Activated CD8-positive, alpha-beta memory T cell treated with anti-CD3 and anti-CD28 coated beads for 36 hours (primary cell): ENCODE results near the gene UIMC1. TPM values are rescaled to one million over a fixed set of nuclear protein-coding genes. Genes with fewer than 3 reads are reported as not detected.
"Not testable (repeated sequence)": the region's sequence is repeated elsewhere in the genome, so short reads cannot be mapped to it uniquely, and the experiment has no call there.

Experiments used
- CTCF ChIA-PET: fragments of 350-600 bp; sonication (Branson Sonifier 250); formaldehyde crosslinking; loops from one replicate; lab custom pipeline; 2021; ENCODE audit warnings: antibody characterized with exemption; lab: Charles Lee
- POLR2A ChIA-PET: fragments of 350-600 bp; sonication (Branson Sonifier 250); formaldehyde crosslinking; loops from one replicate; lab custom pipeline; 2021; ENCODE audit warnings: antibody characterized with exemption; lab: Charles Lee
- total RNA-seq, 2 experiments: library from RNA; stranded (reverse); gene quantifications; one replicate each; pipeline ENCODE4 v1.2.3, GENCODE V29; 2021

Gene UIMC1
- total RNA-seq, 2 experiments from 2014 or later, result 40.0 to 41.3 TPM

DNA sequence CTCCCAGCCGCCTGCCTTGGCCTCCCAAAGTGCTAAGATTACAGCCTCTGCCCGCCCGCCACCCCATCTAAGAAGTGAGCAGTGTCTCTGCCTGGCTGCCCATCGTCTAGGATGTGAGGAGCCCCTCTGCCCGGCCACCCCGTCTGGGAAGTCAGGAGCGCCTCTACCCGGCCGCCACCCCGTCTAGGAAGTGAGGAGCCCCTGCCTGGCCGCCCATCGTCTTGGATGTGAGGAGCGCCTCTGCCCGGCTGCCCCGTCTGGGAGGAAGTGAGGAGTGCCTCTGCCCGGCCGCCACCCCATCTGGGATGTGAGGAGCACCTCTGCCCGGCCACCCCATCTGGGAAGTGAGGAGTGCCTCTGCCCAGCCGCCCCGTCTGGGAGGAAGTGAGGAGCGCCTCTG is 23.0 kb downstream of the UIMC1 start:
- CTCF ChIA-PET, result not testable (repeated sequence)

DNA sequence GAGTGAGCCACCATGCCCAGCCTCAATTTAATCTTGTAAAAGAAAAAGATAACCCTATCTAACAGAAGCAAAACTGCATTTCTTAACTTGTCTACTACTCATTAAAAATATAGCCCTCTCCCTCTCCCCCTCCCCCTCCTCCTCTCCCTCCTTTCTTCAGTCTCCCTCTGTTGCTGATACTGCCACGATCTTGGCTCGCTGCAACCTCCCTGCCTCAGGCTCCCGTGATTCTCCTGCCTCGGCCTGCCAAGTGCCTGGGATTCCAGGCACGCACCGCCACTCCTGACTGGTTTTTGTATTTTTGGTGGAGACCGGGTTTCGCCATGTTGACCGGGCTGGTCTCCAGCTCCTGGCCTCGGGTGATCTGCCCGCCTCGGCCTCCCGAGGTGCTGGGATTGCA is 23.5 kb downstream of the UIMC1 start:
- POLR2A ChIA-PET, CTCF ChIA-PET: not testable (repeated sequence)

More for the DNA sequence above, 23.0 kb downstream of the UIMC1 start:
- POLR2A ChIA-PET, result not testable (repeated sequence)

DNA sequence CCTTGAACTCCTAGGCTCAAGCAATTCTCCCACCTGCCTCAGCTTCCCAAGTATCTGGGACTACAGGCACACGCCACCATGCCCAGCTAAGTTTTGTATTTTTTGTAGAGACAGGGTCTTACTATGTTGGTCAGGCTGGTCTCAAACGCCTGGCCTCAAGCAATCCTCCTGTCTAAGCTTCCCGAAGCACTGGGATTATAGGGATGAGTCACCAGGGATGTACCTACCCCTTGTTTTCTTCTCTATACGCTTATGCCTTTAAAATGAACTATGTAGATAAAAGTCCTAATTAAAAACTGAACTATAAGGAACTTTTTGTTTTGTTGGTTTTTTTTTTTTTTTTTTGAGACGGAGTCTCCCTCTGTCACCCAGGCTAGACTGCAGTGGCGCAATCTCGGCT is 25.8 kb downstream of the UIMC1 start:
- CTCF ChIA-PET, result no interaction called here
- POLR2A ChIA-PET, result interaction anchor here (0.7 kb wide), 1 partner anchor 42 kb away, joined by 3 read pairs; no protein-coding TSS in a partner anchor

DNA sequence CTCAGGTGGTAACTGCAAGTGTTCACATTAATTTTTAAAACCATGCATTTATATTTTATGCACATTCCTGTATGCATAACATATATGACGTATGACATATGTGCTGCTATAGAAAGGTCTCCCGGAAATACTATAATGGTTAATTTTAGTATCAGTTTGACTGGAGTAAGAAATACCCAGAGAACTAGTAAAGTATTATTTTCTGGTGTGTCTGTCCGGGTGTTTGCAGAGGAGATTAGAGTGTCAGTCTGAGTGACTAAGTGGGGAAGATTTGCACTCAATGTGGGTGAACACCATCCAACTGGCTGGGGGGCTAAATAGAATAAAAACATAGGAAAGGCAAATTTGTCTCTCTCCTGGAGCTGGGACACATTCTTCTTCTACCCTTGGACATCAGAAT is 26.9 kb downstream of the UIMC1 start:
- ChIA-PET CTCF (no interaction called here), POLR2A (no interaction called here)

DNA sequence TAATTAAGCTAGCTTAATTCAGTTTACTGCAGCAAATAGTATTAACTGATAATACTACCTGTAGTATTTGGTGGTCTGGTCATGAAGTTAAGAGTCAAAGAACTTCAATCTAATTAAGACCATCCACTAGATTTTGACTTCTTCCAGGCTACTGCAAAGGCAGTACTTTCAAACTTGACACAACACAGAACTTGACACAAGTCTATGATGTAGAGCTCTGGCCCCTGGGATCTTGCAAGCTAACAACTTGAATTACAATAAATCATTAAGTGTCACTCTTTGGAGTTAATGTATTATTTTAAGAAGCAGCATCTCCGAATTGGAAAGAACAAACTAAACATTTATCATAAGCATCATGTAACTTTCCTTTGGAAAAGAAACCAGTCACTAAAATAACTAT is 40.9 kb downstream of the UIMC1 start:
- ChIA-PET POLR2A (no interaction called here), CTCF (interaction anchor here (1.0 kb wide), 1 partner anchor 153 kb away, joined by 3 read pairs; no protein-coding TSS in a partner anchor)

DNA sequence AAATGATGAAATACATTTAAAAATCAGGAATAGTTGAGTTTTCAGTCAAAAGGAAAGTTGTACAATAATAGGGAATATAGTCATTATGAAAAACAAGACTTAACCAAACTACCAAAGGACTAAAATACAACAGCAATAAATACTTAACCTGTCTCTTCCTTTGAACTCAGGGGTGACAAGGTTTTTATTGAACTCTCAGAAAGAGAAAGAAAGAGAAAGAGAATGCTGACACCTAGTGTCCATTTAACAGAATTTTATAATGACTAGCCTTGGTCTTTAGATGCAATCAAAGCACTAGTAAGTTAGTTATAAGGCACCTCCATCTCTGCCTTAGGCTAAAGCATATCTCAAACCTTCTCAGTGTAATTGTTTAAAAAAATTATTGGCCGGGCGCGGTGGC is 47.5 kb downstream of the UIMC1 start:
- POLR2A ChIA-PET, result interaction anchor here (0.7 kb wide), 1 partner anchor 362 kb away, joined by 5 read pairs; no protein-coding TSS in a partner anchor
- CTCF ChIA-PET, result interaction anchor here (0.7 to 1.4 kb wide), 5 partner anchors 10 to 355 kb away, joined by 3 to 4 read pairs (median 3); no protein-coding TSS in a partner anchor

DNA sequence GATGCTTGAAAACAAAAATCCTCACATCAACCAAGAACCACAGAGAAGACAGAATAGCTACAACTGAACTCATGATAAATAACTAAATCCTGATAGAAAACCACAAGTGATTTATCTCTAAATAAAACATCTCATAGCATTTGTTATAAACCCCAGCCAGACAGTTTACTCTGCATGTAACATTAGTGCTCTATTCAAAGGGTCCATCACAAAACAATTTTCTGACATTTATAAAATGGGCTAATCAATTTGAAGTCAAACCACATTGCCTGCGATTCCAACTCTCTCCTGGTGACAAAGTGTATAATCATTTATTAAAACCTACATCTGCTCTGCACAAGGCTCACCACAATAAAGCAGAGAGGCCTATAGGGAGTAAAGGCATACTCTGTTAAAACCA is 49.8 kb downstream of the UIMC1 start:
- CTCF ChIA-PET, result interaction anchor here (0.6 kb wide), 1 partner anchor 68 kb away, joined by 3 read pairs; no protein-coding TSS in a partner anchor
- POLR2A ChIA-PET, result no interaction called here

DNA sequence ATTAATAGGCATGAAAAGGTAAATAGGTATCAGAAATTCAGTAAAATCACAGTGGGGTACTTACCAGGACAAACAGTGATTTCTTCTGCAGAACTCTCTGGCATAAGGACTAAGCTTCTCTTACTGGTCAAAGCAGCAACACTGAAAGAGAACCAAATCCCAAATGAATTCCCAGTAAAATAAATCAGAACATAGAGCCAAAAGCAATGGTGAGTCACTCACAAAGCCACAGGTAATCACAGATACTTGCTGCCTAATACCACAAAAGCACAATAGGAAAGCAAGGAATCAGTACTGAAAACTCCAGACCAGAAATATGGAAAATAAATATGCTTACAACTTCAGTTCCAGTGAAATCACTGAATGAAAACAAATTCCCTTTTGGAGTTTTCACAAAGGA is 50.7 kb downstream of the UIMC1 start:
- CTCF ChIA-PET, result no interaction called here
- POLR2A ChIA-PET, result no interaction called here

DNA sequence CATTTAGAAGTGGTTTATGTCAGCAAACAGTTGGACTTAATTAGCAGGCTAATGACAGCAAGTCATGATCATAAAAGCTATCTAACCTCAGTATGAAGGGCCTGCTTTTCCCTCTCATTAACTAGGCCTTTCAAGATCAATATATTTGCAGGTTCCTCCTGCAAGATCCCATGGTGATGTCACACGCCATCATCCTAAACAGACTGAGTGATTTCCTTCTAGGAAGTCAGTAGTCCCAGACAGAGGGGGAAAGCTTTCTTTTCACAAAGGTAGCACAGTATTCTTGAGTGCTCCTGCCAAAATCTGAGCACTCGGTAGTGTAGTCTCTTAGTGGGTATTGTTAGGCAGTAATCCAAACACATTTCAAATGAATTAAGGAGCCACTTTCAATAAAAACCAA is 52.5 kb downstream of the UIMC1 start:
- POLR2A ChIA-PET, result no interaction called here
- CTCF ChIA-PET, result interaction anchor here (0.6 to 0.7 kb wide), 2 partner anchors 22 to 26 kb away, joined by 3 read pairs; no protein-coding TSS in a partner anchor

DNA sequence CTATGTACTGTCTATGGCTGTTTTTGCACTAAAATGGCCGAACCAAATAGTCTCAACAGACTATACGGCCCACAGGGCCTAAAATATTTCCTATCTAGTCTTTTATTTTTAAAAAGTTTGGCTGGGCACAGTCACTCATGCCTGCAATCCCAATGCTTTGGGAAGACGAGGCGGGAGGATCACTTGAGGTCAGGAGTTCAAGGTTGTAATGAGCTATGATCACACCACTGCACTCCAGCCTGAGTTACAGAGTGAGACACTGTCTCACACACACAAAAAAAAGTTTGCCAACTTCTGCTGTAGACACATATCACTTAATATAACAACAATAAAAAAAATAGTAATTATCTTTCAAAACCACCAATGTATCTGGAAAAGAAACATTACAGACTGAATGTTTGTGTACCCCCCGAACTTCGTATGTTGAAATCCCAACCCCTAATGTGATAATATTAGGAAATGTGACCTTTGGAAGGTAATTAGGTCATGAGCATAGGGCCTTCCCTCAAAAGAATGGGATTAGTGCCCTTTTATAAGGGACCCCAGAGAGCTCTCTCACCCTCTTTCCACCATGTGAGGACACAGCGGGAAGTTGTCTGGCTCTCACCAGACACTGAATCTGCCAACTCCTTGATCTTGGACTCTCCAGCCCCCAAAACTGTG is 53.9 kb downstream of the UIMC1 start:
- ChIA-PET CTCF (no interaction called here), POLR2A (no interaction called here)

DNA sequence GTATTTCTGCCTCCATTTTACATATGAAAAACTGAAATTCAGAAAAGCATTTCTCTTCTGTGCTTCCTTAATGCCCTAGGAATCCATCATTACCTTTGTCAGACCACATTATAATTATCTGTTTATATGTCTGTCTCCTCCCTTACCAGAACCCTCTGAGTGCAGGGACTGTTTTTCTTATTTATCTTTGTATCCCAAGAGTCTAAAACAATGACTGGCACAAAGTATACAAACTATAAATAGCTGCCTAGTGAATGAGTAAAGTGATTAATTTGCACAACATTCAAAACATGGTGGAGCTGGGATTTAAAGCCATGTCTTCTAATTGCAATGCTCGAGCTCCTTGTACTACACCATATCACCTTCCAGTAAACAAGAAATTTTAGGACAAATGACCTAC is 58.1 kb downstream of the UIMC1 start:
- ChIA-PET POLR2A (no interaction called here), CTCF (interaction anchor here (0.5 to 0.6 kb wide), 2 partner anchors 11 to 153 kb away, joined by 4 to 6 read pairs; no protein-coding TSS in a partner anchor)

DNA sequence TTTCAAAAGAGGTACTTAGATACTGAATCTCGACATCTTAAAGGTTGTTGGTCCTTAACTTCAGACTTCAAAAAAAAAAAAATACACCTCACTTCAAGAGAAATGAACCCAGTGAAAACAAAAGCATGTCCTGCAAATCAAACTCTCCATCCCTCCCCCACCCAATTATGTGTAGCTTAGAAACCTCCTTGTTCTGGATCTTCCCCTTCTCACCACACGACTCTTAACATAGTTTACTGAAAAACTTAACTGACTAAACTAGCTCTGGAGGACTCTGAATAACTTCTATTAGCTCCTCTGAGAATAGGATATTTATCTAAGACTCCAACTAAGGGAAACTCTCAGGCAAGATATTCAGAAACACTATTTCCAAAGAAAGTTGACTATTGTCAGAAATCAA is 58.7 kb downstream of the UIMC1 start:
- ChIA-PET CTCF (interaction anchor here (0.5 to 0.7 kb wide), 3 partner anchors 10 to 277 kb away, joined by 4 to 7 read pairs (median 6); no protein-coding TSS in a partner anchor), POLR2A (interaction anchor here (0.7 kb wide), 1 partner anchor 188 kb away, joined by 6 read pairs; no protein-coding TSS in a partner anchor)

DNA sequence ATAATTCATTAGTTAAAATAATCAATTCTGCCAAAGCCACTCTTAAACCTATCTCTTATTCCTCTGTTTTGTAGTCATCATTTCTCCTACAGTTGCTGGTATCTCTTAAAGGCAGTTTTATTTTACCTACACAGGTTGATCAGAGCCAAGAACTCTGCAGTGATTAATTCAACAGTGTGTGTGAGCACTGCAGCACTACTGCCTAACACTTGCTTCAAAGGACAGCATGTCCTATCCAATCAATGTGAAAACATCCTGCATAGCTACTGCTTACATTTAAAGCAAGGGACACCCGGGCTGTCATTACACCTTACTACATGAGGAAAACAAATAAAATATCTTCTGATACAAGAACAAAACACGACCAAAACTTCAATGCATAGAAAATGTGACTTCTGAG is 62.3 kb downstream of the UIMC1 start:
- ChIA-PET CTCF (no interaction called here), POLR2A (no interaction called here)

DNA sequence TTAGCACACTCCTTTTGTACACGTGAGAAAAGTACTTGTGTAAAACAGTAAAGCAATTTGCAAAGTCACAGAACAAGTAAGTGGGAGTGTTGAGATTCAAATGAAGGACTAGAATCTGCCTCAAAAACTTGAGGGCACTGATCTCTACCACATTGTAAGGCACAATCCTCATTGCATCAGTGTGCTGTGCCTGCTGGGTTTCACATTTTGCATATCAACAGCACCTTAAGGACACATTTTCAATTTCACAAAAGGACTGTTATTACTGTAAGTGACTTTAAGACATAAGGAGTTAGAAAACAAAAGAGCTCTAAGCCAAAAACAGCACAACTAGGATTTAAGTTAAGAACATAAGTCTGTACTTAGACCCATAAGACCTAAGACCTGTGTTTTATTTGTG is 62.8 kb downstream of the UIMC1 start:
- CTCF ChIA-PET, result interaction anchor here (1.2 kb wide), 1 partner anchor 283 kb away, joined by 3 read pairs; no protein-coding TSS in a partner anchor
- POLR2A ChIA-PET, result no interaction called here

DNA sequence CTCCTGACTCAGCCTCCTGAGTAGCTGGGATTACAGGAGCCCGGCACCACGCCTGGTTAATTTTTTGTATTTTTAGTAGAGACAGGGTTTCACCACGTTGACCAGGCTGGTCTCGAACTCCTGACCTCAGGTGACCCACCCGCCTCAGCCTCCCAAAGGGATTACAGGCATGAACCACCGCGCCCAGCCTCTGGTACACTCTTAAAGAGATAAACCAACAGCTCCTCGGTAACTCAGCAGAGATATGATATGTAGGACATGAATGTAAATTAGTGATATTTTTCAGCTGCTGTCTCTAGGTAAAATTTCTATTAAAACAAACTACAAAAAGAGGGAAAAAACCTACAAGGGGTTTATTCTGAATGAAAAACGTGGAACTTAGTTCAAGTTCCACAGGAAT is 64.6 kb downstream of the UIMC1 start:
- POLR2A ChIA-PET, result no interaction called here
- CTCF ChIA-PET, result no interaction called here

DNA sequence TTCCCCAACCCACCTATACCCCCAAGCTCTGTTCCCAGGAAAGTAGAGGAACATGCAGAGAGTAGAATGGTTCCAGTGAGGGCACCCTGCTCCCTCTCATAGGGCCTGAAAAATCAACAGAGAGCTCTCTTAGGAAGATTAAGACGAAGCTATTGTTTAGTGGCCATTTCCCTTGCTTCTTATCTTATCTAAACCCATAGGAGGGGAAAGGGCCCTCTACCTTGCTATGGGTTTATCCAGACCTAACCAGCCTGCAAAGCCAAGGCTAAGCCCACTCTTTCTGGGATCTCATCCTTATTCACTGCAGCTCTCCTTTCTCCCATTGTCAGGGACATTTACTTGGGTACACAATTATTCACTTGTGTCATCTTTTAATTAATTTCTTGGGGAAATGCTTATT is 68.1 kb downstream of the UIMC1 start:
- ChIA-PET POLR2A (no interaction called here), CTCF (interaction anchor here (0.6 kb wide), 1 partner anchor 280 kb away, joined by 3 read pairs; no protein-coding TSS in a partner anchor)

DNA sequence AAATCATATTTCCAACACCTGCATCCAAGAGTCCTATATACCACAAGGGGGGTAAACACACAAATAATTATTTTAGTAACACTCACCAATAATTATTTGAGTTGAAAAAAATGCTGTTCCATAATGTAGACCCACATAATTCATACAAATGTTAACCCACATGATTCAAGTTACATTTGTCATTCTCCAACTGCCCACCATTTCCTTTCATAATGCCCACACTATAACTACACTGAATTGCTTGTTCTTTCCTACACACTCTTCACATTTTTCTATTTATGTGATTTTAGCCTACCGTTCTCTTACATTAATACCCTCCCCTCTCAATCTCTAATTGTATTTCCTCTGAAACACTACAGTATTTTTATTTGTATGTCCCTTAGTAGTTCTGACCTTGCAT is 71.6 kb downstream of the UIMC1 start:
- ChIA-PET POLR2A (no interaction called here), CTCF (interaction anchor here (0.9 kb wide), 1 partner anchor 274 kb away, joined by 3 read pairs; no protein-coding TSS in a partner anchor)

DNA sequence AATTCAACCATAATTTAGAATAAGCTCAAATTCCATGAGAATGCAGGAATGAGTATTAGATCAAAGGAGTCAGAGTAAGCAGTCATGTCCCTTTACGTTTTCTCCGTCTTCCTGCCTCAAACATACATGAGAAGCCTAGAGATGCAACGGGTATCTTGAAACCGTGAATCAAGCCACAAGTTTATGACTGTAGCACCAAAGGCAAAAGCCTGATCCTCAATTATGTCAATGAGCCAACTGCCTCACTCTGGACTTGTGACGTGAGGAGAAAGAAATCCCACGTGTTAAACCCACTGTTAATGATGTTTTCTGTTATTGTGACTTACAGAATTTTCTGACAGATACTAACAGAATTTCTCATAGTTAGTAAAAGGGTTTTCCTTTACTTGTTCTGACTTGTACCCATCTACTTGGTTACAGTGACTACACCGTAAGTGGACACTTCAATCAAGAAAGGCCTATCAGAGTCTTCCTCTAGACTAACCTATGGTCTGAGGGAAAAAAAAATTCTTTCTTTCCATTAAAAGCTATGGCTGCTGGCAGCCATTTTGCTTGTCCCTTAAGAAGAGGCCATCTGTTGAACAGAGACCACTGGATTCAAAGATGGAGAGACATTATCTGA is 72.2 kb downstream of the UIMC1 start:
- ChIA-PET POLR2A (interaction anchor here (0.5 kb wide), 1 partner anchor 16 kb away, joined by 3 read pairs; no protein-coding TSS in a partner anchor), CTCF (interaction anchor here (0.9 kb wide), 1 partner anchor 273 kb away, joined by 3 read pairs; no protein-coding TSS in a partner anchor)

DNA sequence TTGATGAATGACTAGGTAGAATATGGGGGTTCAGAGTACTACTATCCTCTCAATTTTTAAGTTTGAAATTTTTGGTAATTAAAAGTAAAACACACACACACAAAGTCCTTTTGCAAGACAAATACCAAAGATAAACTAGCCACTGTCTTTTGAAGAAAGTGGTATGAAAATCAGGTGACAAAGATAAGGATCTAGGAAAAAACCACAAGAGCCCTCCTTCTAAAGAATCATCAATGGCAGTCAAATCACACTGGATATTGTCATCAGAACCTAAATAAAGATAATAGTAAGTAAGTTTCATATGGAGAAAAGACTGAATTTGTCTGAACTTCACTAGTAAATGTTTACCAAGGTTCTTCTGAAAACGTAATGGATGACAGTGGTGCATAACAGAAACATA is 76.9 kb downstream of the UIMC1 start:
- ChIA-PET POLR2A (no interaction called here), CTCF (interaction anchor here (0.6 kb wide), 1 partner anchor 35 kb away, joined by 3 read pairs; no protein-coding TSS in a partner anchor)

DNA sequence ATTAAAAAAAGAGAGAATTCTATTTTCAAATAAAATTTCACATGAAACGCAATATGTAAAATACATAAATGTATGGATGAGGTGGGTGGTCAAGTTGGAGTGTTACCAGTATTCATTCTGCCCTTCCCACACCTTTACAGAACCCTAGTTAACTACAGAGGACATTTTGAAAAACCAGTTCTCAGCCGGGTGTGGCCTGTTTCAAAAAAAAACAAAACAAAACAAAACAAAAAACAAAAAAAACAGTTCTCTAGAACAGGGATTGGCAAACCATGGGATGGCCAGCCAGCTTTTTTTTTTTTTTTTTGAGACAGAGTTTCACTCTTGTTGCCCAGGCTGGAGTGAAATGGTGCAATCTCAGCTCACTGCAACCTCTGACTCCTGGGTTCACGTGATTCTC is 79.0 kb downstream of the UIMC1 start:
- ChIA-PET CTCF (interaction anchor here (0.6 kb wide), 1 partner anchor 27 kb away, joined by 3 read pairs; no protein-coding TSS in a partner anchor), POLR2A (interaction anchor here (0.6 kb wide), 1 partner anchor 232 kb away, joined by 5 read pairs; no protein-coding TSS in a partner anchor)
